HepG2 (cell line): ENCODE measurements around the gene TP53BP2. TPM values are rescaled to one million over a fixed set of nuclear protein-coding genes. Genes with fewer than 3 reads are reported as not detected.
A peak's percentile ranks its signal among the peaks of the same experiment; 100 is the strongest.

Experiments used
- AGO1 ChIP-seq: fragments of 200-400 bp; formaldehyde crosslinking; IDR thresholded peaks from 2 replicates; pipeline ENCODE4 v1.6.1; 2017; ENCODE audit warnings: mild to moderate bottlenecking, low read depth, low read length, moderate library complexity; ENCODE audit not compliant: poor library complexity, severe bottlenecking
- FOXK1 ChIP-seq: sonication (generic); formaldehyde crosslinking; IDR thresholded peaks from 2 replicates; pipeline ENCODE4 v1.4.0; 2020; ENCODE audit warnings: low read depth, missing genetic modification reagents, borderline replicate concordance
- FOXP1 ChIP-seq, 2 experiments: fragments of 450-650 bp in 1 of 2; IDR thresholded peaks; 2 replicates each; pipeline ENCODE4 v1.6.1; 2017 to 2018; ENCODE audit warnings: antibody characterized with exemption in 1 of 2
- FOXP4 ChIP-seq: sonication (generic); formaldehyde crosslinking; IDR thresholded peaks from 2 replicates; pipeline ENCODE4 v1.4.0; 2020; ENCODE audit warnings: missing genetic modification reagents
- HHEX ChIP-seq: IDR thresholded peaks from 2 replicates; pipeline ENCODE4 v1.6.1; 2016; ENCODE audit warnings: control low read depth
- HNF4A ChIP-seq: sonication (generic); formaldehyde crosslinking; IDR thresholded peaks from 2 replicates; pipeline ENCODE4 v1.4.0; 2020; ENCODE audit warnings: missing genetic modification reagents
- HNRNPK ChIP-seq: fragments of 200-400 bp; formaldehyde crosslinking; IDR thresholded peaks from 2 replicates; pipeline ENCODE4 v1.6.1; 2018; ENCODE audit warnings: low read length, low read depth, moderate library complexity, mild to moderate bottlenecking; ENCODE audit not compliant: poor library complexity, severe bottlenecking
- KLF6 ChIP-seq: IDR thresholded peaks from 2 replicates; pipeline ENCODE4 v1.8.0; 2016; ENCODE audit warnings: missing biosample characterization, missing genetic modification reagents
- MEF2D ChIP-seq: sonication (generic); formaldehyde crosslinking; IDR thresholded peaks from 2 replicates; pipeline ENCODE4 v1.5.1; 2020; ENCODE audit warnings: mild to moderate bottlenecking, missing genetic modification reagents
- MXD4 ChIP-seq: IDR thresholded peaks from 2 replicates; pipeline ENCODE4 v1.6.1; 2016; ENCODE audit warnings: mild to moderate bottlenecking, missing biosample characterization, missing genetic modification reagents
- SKI ChIP-seq: fragments of 450-650 bp; IDR thresholded peaks from one replicate; pipeline ENCODE4 v1.6.1; 2018; ENCODE audit warnings: mild to moderate bottlenecking; ENCODE audit not compliant: partially characterized antibody
- SMAD3 ChIP-seq: sonication (generic); formaldehyde crosslinking; IDR thresholded peaks from 2 replicates; pipeline ENCODE4 v1.4.0; 2020; ENCODE audit warnings: missing genetic modification reagents
- XRCC5 ChIP-seq: fragments of 200-400 bp; formaldehyde crosslinking; optimal IDR thresholded peaks from 2 replicates; pipeline ENCODE3; 2017; ENCODE audit warnings: mild to moderate bottlenecking, low read length
- ZMAT3 ChIP-seq: sonication (generic); formaldehyde crosslinking; conservative IDR thresholded peaks from 2 replicates; pipeline ENCODE4 v1.7.0; 2021; ENCODE audit warnings: missing genetic modification reagents
- ZNF317 ChIP-seq: sonication (generic); formaldehyde crosslinking; IDR thresholded peaks from 2 replicates; pipeline ENCODE4 v1.5.0; 2020; ENCODE audit warnings: mild to moderate bottlenecking, missing genetic modification reagents
- ZNF644 ChIP-seq: IDR thresholded peaks from 2 replicates; pipeline ENCODE4 v1.6.1; 2016; ENCODE audit warnings: low read depth
- ZNF713 ChIP-seq: sonication (generic); formaldehyde crosslinking; IDR thresholded peaks from 2 replicates; pipeline ENCODE4 v1.4.0; 2020; ENCODE audit warnings: mild to moderate bottlenecking, missing genetic modification reagents
- polyA plus RNA-seq, 8 experiments: library from polyadenylated mRNA; depleted of rRNA in 3 of 8; stranded (reverse) in 7 of 8; unstranded in 1 of 8; fragments of >200 nt; fragmentation: Illumina TruSeq in 4 of 8; extraction: Trizol in 4 of 8; gene quantifications; 2 replicates each; pipeline versions ENCODE4 v1.2.1 to v1.2.3, GENCODE V29; 2011 to 2016; ENCODE audit warnings: low read depth in 4 of 8, missing spikeins in 1 of 8, mixed read lengths in 1 of 8; ENCODE audit not compliant: insufficient read depth in 1 of 8
- total RNA-seq, 5 experiments: library from RNA; depleted of rRNA; stranded (reverse); fragments of >200 nt; fragmentation: Illumina TruSeq; extraction: Trizol; gene quantifications; 2 replicates each; pipeline ENCODE4 v1.2.3, GENCODE V29; 2016; ENCODE audit warnings: low read depth in 1 of 5
- TF ChIP-seq, protein P1 (sequence below): sonication (generic); formaldehyde crosslinking; IDR thresholded peaks from 2 replicates; pipeline ENCODE4 v1.4.0; 2020; ENCODE audit warnings: missing genetic modification reagents
- TF ChIP-seq, protein P2 (sequence below): fragments of 450-650 bp; IDR thresholded peaks from 2 replicates; pipeline ENCODE4 v1.6.1; 2016
- TF ChIP-seq, protein P3 (sequence below): sonication (generic); formaldehyde crosslinking; IDR thresholded peaks from 2 replicates; pipeline ENCODE4 v1.5.0; 2020; ENCODE audit warnings: missing genetic modification reagents, mild to moderate bottlenecking, borderline replicate concordance
- TF ChIP-seq, protein P4 (sequence below): IDR thresholded peaks from 2 replicates; pipeline ENCODE4 v1.6.1; 2016; ENCODE audit warnings: low read depth, control low read depth

Gene TP53BP2
- total and polyA plus RNA-seq, 2 of the 13 experiments (the other 11 are each of a cell fraction or from before 2014, with no cell fraction given), result 10.0 to 14.0 TPM

GRCh38 chr1:223750730-223751570 lies 94.8 kb downstream of the TP53BP2 start (continued):
- TF ChIP-seq FOXK1 (no peak), ZNF713 (CRISPR knock-in tag) (no peak), KLF6 (CRISPR knock-in tag) (no peak), SMAD3 (CRISPR knock-in tag) (no peak), ZNF644 (no peak), SKI (no peak), FOXP4 (CRISPR knock-in tag) (peak; percentile 63), MEF2D (CRISPR knock-in tag) (no peak), FOXP1 (IDR thresholded peaks at IDR 0.05) (peak; percentile 86), FOXP1 (CRISPR knock-in tag; IDR thresholded peaks at IDR 0.05) (peak; percentile 92), ZMAT3 (CRISPR knock-in tag) (no peak), MXD4 (no peak), XRCC5 (peak; percentile 39), HNF4A (CRISPR knock-in tag) (peak; percentile 60), AGO1 (no peak), HHEX (no peak), HNRNPK (no peak), ZNF317 (CRISPR knock-in tag) (no peak)
- TF ChIP-seq, protein P1, sequence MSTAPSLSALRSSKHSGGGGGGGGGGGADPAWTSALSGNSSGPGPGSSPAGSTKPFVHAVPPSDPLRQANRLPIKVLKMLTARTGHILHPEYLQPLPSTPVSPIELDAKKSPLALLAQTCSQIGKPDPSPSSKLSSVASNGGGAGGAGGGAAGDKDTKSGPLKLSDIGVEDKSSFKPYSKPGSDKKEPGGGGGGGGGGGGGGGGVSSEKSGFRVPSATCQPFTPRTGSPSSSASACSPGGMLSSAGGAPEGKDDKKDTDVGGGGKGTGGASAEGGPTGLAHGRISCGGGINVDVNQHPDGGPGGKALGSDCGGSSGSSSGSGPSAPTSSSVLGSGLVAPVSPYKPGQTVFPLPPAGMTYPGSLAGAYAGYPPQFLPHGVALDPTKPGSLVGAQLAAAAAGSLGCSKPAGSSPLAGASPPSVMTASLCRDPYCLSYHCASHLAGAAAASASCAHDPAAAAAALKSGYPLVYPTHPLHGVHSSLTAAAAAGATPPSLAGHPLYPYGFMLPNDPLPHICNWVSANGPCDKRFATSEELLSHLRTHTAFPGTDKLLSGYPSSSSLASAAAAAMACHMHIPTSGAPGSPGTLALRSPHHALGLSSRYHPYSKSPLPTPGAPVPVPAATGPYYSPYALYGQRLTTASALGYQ (CRISPR knock-in tag), result no peak
- TF ChIP-seq, protein P2, sequence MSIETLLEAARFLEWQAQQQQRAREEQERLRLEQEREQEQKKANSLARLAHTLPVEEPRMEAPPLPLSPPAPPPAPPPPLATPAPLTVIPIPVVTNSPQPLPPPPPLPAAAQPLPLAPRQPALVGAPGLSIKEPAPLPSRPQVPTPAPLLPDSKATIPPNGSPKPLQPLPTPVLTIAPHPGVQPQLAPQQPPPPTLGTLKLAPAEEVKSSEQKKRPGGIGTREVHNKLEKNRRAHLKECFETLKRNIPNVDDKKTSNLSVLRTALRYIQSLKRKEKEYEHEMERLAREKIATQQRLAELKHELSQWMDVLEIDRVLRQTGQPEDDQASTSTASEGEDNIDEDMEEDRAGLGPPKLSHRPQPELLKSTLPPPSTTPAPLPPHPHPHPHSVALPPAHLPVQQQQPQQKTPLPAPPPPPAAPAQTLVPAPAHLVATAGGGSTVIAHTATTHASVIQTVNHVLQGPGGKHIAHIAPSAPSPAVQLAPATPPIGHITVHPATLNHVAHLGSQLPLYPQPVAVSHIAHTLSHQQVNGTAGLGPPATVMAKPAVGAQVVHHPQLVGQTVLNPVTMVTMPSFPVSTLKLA, result peak; percentile 79
- TF ChIP-seq, protein P3, sequence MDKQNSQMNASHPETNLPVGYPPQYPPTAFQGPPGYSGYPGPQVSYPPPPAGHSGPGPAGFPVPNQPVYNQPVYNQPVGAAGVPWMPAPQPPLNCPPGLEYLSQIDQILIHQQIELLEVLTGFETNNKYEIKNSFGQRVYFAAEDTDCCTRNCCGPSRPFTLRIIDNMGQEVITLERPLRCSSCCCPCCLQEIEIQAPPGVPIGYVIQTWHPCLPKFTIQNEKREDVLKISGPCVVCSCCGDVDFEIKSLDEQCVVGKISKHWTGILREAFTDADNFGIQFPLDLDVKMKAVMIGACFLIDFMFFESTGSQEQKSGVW, result no peak
- TF ChIP-seq, protein P4, sequence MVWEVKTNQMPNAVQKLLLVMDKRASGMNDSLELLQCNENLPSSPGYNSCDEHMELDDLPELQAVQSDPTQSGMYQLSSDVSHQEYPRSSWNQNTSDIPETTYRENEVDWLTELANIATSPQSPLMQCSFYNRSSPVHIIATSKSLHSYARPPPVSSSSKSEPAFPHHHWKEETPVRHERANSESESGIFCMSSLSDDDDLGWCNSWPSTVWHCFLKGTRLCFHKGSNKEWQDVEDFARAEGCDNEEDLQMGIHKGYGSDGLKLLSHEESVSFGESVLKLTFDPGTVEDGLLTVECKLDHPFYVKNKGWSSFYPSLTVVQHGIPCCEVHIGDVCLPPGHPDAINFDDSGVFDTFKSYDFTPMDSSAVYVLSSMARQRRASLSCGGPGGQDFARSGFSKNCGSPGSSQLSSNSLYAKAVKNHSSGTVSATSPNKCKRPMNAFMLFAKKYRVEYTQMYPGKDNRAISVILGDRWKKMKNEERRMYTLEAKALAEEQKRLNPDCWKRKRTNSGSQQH (CRISPR knock-in tag), result no peak
